ENCODE measurements around the gene CSMD2.

CSMD2 gene

GRCh38 chr1:33469691-33470090 lies 695.3 kb downstream of the CSMD2 start:
- H3K27me3 Mint-ChIP-seq: peaks cover 4 to 9% of the 10 kb centered on the region in 2 donors
- no peak for ATAC-seq (replicated peaks)
- H3K27ac Mint-ChIP-seq: no peak overlapping the region
- H3K9me3 Mint-ChIP-seq: no peaks in the 10 kb centered on the region
- H3K36me3 Mint-ChIP-seq (ENCODE audit: insufficient read depth): peaks cover 8% of the 10 kb centered on the region
- no peak overlapping the region for H3K4me3 Mint-ChIP-seq
- no peak for DNase-seq
- H3K4me1 Mint-ChIP-seq (ENCODE audit: low read depth in 2 of 2): peaks cover 16 to 22% of the 10 kb centered on the region in 2 donors

GRCh38 chr1:33468967-33469366 lies 696.1 kb downstream of the CSMD2 start:
- no peak for ATAC-seq (replicated peaks)
- Mint-ChIP-seq H3K4me3 (no peak overlapping the region), H3K9me3 (no peaks in the 10 kb centered on the region), H3K27me3 (peaks cover 4 to 9% of the 10 kb centered on the region in 2 donors), H3K27ac (no peak overlapping the region), H3K4me1 (ENCODE audit: low read depth in 2 of 2) (peaks cover 16 to 22% of the 10 kb centered on the region in 2 donors), H3K36me3 (ENCODE audit: insufficient read depth) (peaks cover 8% of the 10 kb centered on the region)
- DNase-seq: no peak

- peaks cover 4 to 9% of the 10 kb centered on the region in 2 donors for H3K27me3 Mint-ChIP-seq
- peaks cover 16 to 20% of the 10 kb centered on the region in 2 donors for H3K4me1 Mint-ChIP-seq (ENCODE audit: low read depth in 2 of 2)
- H3K4me3 Mint-ChIP-seq: no peak overlapping the region
- ATAC-seq (replicated peaks): no peak
- H3K27ac Mint-ChIP-seq: no peak overlapping the region
- H3K36me3 Mint-ChIP-seq (ENCODE audit: insufficient read depth): peaks cover 8% of the 10 kb centered on the region
- H3K9me3 Mint-ChIP-seq: no peaks in the 10 kb centered on the region
- DNase-seq: no peak
Observed at GRCh38 chr1:33468531-33468930, 696.5 kb downstream of the CSMD2 start.

GRCh38 chr1:33468011-33468410 lies 697.0 kb downstream of the CSMD2 start:
- Mint-ChIP-seq H3K9me3 (no peaks in the 10 kb centered on the region), H3K27ac (no peak overlapping the region), H3K4me3 (no peak overlapping the region), H3K36me3 (ENCODE audit: insufficient read depth) (peaks cover 8% of the 10 kb centered on the region), H3K27me3 (peaks cover 4 to 9% of the 10 kb centered on the region in 2 donors), H3K4me1 (ENCODE audit: low read depth in 2 of 2) (peaks cover 15 to 16% of the 10 kb centered on the region in 2 donors)
- no peak for ATAC-seq (replicated peaks)
- DNase-seq: no peak

GRCh38 chr1:33466159-33466558 lies 698.9 kb downstream of the CSMD2 start:
- ATAC-seq (replicated peaks) (no peak), DNase-seq (no peak)
- Mint-ChIP-seq H3K27me3 (peaks cover 4 to 13% of the 10 kb centered on the region in 2 donors), H3K4me1 (ENCODE audit: low read depth in 2 of 2) (peaks cover 4 to 5% of the 10 kb centered on the region in 2 donors), H3K4me3 (no peak overlapping the region), H3K9me3 (no peaks in the 10 kb centered on the region), H3K36me3 (ENCODE audit: insufficient read depth) (peaks cover 4% of the 10 kb centered on the region), H3K27ac (no peak overlapping the region)

GRCh38 chr1:33465316-33465715 lies 699.7 kb downstream of the CSMD2 start:
- Mint-ChIP-seq H3K4me1 (ENCODE audit: low read depth in 2 of 2) (no peaks in the 10 kb centered on the region), H3K27ac (no peak overlapping the region), H3K36me3 (ENCODE audit: insufficient read depth) (peaks cover 4% of the 10 kb centered on the region), H3K4me3 (no peak overlapping the region), H3K27me3 (peaks cover 4 to 15% of the 10 kb centered on the region in 2 donors), H3K9me3 (no peaks in the 10 kb centered on the region)
- DNase-seq (no peak), ATAC-seq (replicated peaks) (no peak)

- H3K27me3 Mint-ChIP-seq: peaks cover 9 to 23% of the 10 kb centered on the region in 2 donors
Observed at GRCh38 chr1:33464552-33464951, 700.5 kb downstream of the CSMD2 start.

More at GRCh38 chr1:33464552-33464951, 700.5 kb downstream of the CSMD2 start:
- H3K4me3 Mint-ChIP-seq: no peak overlapping the region
- peaks cover 4% of the 10 kb centered on the region for H3K36me3 Mint-ChIP-seq (ENCODE audit: insufficient read depth)
- no peak for DNase-seq
- H3K27ac Mint-ChIP-seq: no peak overlapping the region
- H3K4me1 Mint-ChIP-seq (ENCODE audit: low read depth in 2 of 2): no peaks in the 10 kb centered on the region
- no peaks in the 10 kb centered on the region for H3K9me3 Mint-ChIP-seq
- ATAC-seq (replicated peaks): no peak

Data from effector memory CD8-positive, alpha-beta T cell (primary cell).